Thyroid gland (tissue), 4 donors: ENCODE data around the gene PSENEN. TPM values are rescaled to one million over a fixed set of nuclear protein-coding genes. Genes with fewer than 3 reads are reported as not detected.

Experiments
- DNase-seq, 2 donors: peaks; one replicate each; pipeline ENCODE4 v3.0.0-alpha.2; 2019
- H3K27ac ChIP-seq, 3 donors: fragments of 200-600 bp; sonication (generic); 1 replicate in 2 of 3; 2 replicates in 1 of 3; pipeline ENCODE4 v1.5.1; 2016 to 2019; ENCODE audit warnings: mild to moderate bottlenecking in 1 of 3, moderate library complexity in 1 of 3
- H3K27me3 ChIP-seq: fragments of 200-600 bp; sonication (generic); one replicate; pipeline ENCODE4 v1.5.1; 2019
- H3K36me3 ChIP-seq, 2 donors: fragments of 200-600 bp; sonication (generic); one replicate each; pipeline ENCODE4 v1.5.1; 2016 to 2019
- H3K4me1 ChIP-seq, 2 donors: fragments of 200-600 bp; sonication (generic); one replicate each; pipeline ENCODE4 v1.5.1; 2017 to 2019
- H3K4me3 ChIP-seq, 3 donors: fragments of 200-600 bp; sonication (generic); replicated peaks in 1 of 3; 1 replicate in 2 of 3; 2 replicates in 1 of 3; pipeline ENCODE4 v1.5.1; 2016; ENCODE audit warnings: mild to moderate bottlenecking in 1 of 3
- H3K9me3 ChIP-seq: fragments of 200-600 bp; sonication (generic); one replicate; pipeline ENCODE4 v1.5.1; 2017
- POLR2A ChIP-seq, 2 donors: fragments of 450-650 bp; IDR thresholded peaks; one replicate each; pipeline ENCODE4 v1.6.1; 2017; ENCODE audit warnings: antibody characterized with exemption in 2 of 2, mild to moderate bottlenecking in 2 of 2, moderate library complexity in 1 of 2
- WGBS, 2 donors: methylation state at CpG; one replicate each; pipeline ENCODE4 v1.1.5; 2017; 5-methylcytosine and 5-hydroxymethylcytosine counted together
- intact Hi-C: fragments of 100-400 bp; cut with DNase I; formaldehyde crosslinking; loops from one replicate; pipeline ENCODE4 v1.15.1; 2023
- total RNA-seq, 4 donors: library from RNA; depleted of rRNA; stranded (reverse); fragments of >200 nt; gene quantifications; one replicate each; pipeline ENCODE4 v1.2.3, GENCODE V29; 2016
- TF ChIP-seq, protein P1 (sequence below), 6 experiments: fragments of 200-600 bp in 3 of 6; fragments of 450-650 bp in 3 of 6; sonication (generic) in 3 of 6; IDR thresholded peaks; one replicate each; pipeline ENCODE4 v1.5.1; 2016 to 2019; ENCODE audit warnings: antibody characterized with exemption in 6 of 6, mild to moderate bottlenecking in 2 of 6, inconsistent platforms in 1 of 6, moderate library complexity in 1 of 6

The PSENEN gene
- total RNA-seq, 4 donors from 2014 or later: 34.0 to 73.8 (median 40.5) TPM

DNA sequence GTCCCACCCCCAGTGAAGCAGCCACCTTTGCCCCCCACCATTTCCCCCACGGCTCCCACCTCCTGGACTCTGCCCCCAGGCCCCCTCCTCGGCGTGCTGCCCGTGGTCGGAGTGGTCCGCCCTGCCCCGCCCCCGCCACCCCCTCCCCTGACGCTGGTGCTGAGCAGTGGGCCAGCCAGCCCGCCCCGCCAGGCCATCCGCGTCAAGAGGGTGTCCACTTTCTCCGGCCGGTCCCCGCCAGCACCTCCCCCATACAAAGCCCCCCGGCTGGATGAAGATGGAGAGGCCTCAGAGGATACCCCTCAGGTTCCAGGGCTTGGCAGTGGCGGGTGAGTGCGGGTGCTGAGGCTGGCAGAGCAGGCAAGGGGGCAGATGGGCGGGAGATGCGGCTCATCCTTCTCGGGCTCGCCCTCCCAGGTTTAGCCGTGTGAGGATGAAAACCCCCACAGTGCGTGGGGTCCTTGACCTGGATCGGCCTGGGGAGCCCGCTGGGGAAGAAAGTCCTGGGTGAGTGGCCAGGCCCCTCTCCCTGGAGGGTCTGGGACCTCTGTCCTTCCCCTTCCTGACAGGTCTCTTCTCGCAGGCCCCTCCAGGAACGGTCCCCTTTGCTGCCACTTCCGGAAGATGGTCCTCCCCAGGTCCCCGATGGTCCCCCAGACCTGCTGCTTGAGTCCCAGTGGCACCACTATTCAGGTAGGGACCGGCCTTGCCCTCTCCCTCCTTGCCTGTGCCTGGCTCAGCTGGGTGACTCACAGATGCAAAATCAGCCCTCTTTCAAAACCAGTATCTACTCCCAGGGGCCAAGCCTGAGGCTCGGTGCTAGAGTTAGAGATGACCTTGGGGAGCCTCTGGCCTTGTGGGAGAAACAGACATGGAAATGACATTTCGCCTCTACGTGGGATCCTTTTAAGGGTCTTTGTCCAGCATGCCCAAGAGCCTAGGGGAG lies 12.0 kb upstream of the PSENEN start:
- no peak overlapping the region for H3K4me3 ChIP-seq
- 91% methylated on average over 28 to 33 of the region's 35 CpGs for WGBS, 2 donors
- TF ChIP-seq, protein P1, sequence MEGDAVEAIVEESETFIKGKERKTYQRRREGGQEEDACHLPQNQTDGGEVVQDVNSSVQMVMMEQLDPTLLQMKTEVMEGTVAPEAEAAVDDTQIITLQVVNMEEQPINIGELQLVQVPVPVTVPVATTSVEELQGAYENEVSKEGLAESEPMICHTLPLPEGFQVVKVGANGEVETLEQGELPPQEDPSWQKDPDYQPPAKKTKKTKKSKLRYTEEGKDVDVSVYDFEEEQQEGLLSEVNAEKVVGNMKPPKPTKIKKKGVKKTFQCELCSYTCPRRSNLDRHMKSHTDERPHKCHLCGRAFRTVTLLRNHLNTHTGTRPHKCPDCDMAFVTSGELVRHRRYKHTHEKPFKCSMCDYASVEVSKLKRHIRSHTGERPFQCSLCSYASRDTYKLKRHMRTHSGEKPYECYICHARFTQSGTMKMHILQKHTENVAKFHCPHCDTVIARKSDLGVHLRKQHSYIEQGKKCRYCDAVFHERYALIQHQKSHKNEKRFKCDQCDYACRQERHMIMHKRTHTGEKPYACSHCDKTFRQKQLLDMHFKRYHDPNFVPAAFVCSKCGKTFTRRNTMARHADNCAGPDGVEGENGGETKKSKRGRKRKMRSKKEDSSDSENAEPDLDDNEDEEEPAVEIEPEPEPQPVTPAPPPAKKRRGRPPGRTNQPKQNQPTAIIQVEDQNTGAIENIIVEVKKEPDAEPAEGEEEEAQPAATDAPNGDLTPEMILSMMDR (IDR thresholded peaks at IDR 0.05): no peak
- no peak for TF ChIP-seq POLR2A (IDR thresholded peaks at IDR 0.05)
- no peaks in the 10 kb centered on the region for H3K27me3 ChIP-seq
- H3K27ac ChIP-seq: no peak overlapping the region
- intact Hi-C loops: no loop called here
- peaks cover 63 to 67% of the 10 kb centered on the region in 2 donors for H3K36me3 ChIP-seq
- H3K4me1 ChIP-seq: no peaks in the 10 kb centered on the region
- no peaks in the 10 kb centered on the region for H3K9me3 ChIP-seq
- no peak for DNase-seq

DNA sequence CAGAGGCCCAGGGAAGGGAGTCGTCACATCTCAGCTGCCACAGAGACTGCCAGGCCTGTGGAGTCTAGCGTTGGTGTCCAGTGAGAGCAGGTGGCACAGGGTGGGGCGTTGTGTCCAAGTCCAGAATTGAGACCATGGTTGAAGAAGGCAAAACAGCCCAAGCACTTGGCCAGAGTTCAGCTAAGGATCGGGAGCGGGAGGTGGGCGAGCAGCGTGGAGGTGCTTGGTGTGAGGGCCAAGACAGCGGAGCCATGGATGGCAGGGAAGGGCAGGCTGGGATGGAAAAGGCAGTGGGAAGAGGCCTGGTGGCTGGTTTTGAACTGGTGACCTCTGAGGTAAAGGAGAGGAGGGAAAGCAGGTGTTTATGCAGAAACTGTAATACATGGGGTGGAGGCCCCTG lies 11.2 kb upstream of the PSENEN start:
- 95 to 96% methylated on average over 8 of the region's 8 CpGs for WGBS, 2 donors
- H3K27me3 ChIP-seq: no peaks in the 10 kb centered on the region
- TF ChIP-seq, protein P1 (IDR thresholded peaks at IDR 0.05): no peak
- TF ChIP-seq POLR2A (IDR thresholded peaks at IDR 0.05): no peak
- H3K9me3 ChIP-seq: no peaks in the 10 kb centered on the region
- peaks cover 58 to 61% of the 10 kb centered on the region in 2 donors for H3K36me3 ChIP-seq
- H3K4me3 ChIP-seq: no peak overlapping the region
- no peak for DNase-seq
- no peak overlapping the region for H3K27ac ChIP-seq
- H3K4me1 ChIP-seq: peaks cover 0 to under 1% of the 10 kb centered on the region in 2 donors
- intact Hi-C loops: no loop called here

DNA sequence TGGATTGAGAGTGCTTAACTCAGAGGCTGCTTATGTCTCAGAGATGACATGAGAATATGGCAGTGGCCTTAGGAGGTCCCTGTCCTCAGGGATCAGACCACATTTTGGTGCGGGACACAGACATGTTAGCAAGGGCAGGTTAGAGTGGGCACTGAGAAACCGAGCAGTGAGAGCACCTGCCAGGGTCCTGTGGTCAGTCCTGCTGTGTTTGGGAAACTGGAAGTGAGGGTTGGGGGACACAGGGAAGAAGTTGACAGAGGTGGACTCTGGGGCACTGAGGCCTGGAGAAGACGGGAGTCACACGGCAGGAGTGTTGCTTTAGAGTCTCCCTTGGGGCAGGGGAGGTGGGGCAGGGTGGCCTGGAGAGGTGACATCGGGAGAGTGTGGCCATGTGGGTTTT lies 10.6 kb upstream of the PSENEN start:
- DNase-seq: no peak
- H3K4me1 ChIP-seq: peaks cover 5 to 6% of the 10 kb centered on the region in 2 donors
- 79 to 84% methylated on average over 5 of the region's 5 CpGs for WGBS, 2 donors
- no peak for TF ChIP-seq POLR2A (IDR thresholded peaks at IDR 0.05)
- TF ChIP-seq, protein P1 (IDR thresholded peaks at IDR 0.05): no peak
- H3K27me3 ChIP-seq: no peaks in the 10 kb centered on the region
- no peak overlapping the region for H3K4me3 ChIP-seq
- intact Hi-C loops: no loop called here
- H3K9me3 ChIP-seq: no peaks in the 10 kb centered on the region
- no peak overlapping the region for H3K27ac ChIP-seq
- H3K36me3 ChIP-seq: peaks cover 52 to 55% of the 10 kb centered on the region in 2 donors

DNA sequence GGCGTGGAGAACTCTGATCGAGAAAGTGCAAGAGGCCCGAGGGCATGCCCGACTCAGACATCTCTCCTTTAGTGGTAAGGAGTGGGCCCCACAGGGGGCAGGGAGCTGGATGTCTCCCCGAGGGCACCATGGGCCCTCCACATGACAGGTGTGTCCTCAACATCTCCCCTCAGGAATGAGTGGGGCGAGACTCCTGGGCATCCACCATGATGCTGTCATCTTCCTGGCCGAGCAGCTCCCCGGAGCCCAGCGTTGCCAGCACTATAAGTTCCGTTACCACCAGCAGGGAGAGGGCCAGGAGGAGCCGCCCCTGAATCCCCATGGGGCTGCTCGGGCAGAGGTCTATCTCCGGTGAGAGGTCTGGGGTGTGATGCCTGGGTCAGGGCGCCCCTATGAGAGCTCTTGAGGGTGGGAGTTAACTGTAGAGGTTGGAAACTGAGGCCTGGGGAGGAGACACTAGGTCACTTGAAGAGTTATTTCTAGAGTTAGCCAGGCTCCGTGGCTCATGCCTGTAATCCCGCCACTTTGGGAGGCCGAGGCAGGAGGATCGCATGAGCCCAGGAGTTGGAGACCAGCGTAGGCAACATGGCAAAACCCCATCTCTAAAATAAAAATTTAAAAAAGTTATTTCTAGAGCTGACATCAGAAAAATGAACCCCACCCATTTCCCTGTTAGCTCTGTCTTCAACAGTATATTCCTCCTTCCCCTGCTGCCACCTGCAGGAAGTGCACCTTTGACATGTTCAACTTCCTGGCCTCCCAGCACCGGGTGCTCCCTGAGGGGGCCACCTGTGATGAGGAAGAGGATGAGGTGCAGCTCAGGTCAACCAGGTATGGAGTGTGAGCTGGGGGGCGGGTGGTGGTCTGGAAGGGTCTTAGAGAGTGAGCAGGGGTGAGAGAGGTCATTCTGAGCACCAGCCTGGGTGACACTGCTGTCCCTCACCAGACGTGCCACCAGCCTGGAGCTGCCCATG lies 8.3 kb upstream of the PSENEN start:
- H3K9me3 ChIP-seq: no peaks in the 10 kb centered on the region
- DNase-seq: no peak
- H3K27ac ChIP-seq: no peak overlapping the region
- no peak overlapping the region for H3K4me3 ChIP-seq
- intact Hi-C loops: no loop called here
- 84 to 88% methylated on average over 17 to 21 of the region's 22 CpGs for WGBS, 2 donors
- H3K36me3 ChIP-seq: peaks cover 31 to 32% of the 10 kb centered on the region in 2 donors
- no peak for TF ChIP-seq POLR2A (IDR thresholded peaks at IDR 0.05)
- TF ChIP-seq, protein P1 (IDR thresholded peaks at IDR 0.05): no peak
- H3K4me1 ChIP-seq: peaks cover 15% of the 10 kb centered on the region in 2 donors
- H3K27me3 ChIP-seq: no peaks in the 10 kb centered on the region
